Esophagus mucosa (tissue), 1 donor: ENCODE data around the gene P2RX7. TPM values are rescaled to one million over a fixed set of nuclear protein-coding genes. Genes with fewer than 3 reads are reported as not detected.

Experiments used
- ATAC-seq: fragments of 200-7000 bp; cut with Tn5 transposase; one replicate; pipeline ENCODE4 v1.9.1; 2020
- total RNA-seq: library from RNA; stranded (reverse); gene quantifications from one replicate; pipeline ENCODE4 v1.2.4, GENCODE V29; 2023
- donor health status: DM: yes; HTN: yes; CAD: no.

The P2RX7 gene
- total RNA-seq, 1 donor from 2014 or later, result 4.1 TPM

DNA sequence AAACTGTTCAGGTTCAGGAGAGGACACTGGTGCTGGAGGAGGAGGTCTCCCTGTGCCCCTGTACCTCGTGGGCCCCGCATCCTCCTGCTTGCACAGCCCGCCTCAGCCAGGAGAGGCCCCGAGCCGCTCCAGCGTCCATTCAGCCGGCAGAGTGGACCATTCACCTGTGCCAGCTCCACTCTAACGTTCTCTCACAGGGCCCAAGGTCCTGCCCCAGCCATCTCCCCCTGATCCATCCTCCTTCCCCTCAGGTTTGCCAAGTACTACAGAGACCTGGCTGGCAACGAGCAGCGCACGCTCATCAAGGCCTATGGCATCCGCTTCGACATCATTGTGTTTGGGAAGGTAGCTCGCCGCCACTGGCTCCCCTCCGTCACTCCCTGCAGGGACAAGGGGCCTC is 99.5 kb downstream of the P2RX7 start:
- ATAC-seq, result no peak

DNA sequence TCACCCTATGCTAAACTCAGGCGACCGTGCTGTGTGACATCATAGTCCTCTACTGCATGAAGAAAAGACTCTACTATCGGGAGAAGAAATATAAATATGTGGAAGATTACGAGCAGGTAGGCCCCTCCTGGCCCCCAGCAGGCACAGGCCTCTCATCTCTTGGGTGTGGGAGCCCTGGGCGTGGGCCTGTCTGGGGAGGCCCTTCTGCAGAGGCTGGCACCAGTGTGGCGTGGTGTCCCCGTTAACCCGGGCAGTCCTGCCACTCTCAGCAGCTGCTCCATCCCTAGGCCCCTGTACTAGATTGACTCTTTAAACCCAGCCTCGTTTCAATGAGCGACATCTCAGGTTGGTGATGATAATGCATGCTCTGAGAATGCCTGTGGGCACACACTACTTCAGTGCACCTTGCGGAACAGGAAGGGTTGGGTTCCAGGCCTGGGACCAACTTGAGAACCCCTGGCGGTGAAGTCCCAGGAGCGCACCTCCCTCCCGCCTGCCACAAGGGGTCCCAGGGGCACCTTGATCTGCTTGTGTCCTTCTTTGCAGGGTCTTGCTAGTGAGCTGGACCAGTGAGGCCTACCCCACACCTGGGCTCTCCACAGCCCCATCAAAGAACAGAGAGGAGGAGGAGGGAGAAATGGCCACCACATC is 100.4 kb downstream of the P2RX7 start:
- ATAC-seq, result no peak

DNA sequence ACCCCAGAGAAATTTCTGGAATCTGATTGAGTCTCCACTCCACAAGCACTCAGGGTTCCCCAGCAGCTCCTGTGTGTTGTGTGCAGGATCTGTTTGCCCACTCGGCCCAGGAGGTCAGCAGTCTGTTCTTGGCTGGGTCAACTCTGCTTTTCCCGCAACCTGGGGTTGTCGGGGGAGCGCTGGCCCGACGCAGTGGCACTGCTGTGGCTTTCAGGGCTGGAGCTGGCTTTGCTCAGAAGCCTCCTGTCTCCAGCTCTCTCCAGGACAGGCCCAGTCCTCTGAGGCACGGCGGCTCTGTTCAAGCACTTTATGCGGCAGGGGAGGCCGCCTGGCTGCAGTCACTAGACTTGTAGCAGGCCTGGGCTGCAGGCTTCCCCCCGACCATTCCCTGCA is 100.9 kb downstream of the P2RX7 start:
- no peak for ATAC-seq

DNA sequence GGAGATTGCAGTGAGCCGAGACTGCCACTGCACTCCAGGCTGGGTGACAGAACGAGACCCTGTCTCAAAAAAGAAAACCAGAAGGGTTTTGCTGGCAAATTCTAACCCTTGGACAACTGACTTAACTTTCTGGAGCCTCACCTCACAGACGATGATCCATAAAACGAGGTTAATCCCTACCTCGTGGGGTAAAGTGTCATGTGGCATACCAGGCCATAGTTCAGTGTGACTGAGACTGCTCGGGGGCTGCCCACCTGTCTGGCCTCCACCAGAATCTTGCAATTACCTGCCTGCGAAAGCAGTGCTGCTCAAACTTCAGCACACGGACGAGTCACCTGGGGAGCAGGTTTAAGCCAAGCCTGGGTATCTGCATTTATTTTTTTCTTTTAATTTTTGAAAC is 104.1 kb downstream of the P2RX7 start:
- ATAC-seq, result no peak

DNA sequence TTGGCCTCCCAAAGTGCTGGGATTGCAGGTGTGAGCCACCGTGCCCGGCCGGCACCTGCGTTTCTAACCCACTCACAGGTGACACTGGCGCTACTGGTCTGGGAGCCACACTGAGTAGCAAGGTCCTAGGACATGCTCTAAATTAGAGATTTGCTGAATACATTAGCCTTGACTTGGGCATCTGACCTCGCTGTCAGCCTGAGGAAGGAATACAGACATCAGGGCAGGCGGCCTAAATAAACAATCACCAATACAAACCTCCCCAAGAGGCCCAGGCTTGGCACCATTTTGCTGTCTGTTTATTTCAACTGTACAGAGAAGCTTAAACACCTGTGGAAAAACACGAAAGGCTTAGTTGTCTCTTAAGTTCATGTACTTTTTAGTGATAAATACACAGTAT is 104.7 kb downstream of the P2RX7 start:
- ATAC-seq, result no peak

Other genes with a start within 250 kb of the P2RX7 start
- 85.8 TPM for gene SPPL3, start 228.5 kb upstream of the P2RX7 start, total RNA-seq
- gene HNF1A, start 154.3 kb upstream of the P2RX7 start, total RNA-seq, result not detected
- 7.9 TPM for gene C12orf43, start 116.4 kb upstream of the P2RX7 start, total RNA-seq
- 5.9 TPM for gene OASL, start 93.6 kb upstream of the P2RX7 start, total RNA-seq
- 5.0 TPM for gene P2RX4, start 77.3 kb downstream of the P2RX7 start, total RNA-seq
- 17.5 TPM for gene CAMKK2, start 163.8 kb downstream of the P2RX7 start, total RNA-seq
- gene ANAPC5, start 219.5 kb downstream of the P2RX7 start, total RNA-seq, result 68.2 TPM